ENCODE results near the gene ITGA1. TPM values are rescaled to one million over a fixed set of nuclear protein-coding genes. Genes with fewer than 3 reads are reported as not detected.

The ITGA1 gene
- total and polyA plus RNA-seq, 2 of the 8 experiments (the other 6 are each of a cell fraction or from before 2014, with no cell fraction given), result 2.3 to 9.0 TPM

GRCh38 chr5:52789851-52790250 is 2.1 kb downstream of the ITGA1 start:
- H2AK5ac ChIP-seq (ENCODE audit: low read depth, low read length), result no peak overlapping the region
- H3K79me1 ChIP-seq (ENCODE audit: low read depth, low read length), result no peaks in the 10 kb centered on the region
- POLR2A ChIA-PET (ENCODE audit: partially characterized antibody), result interaction anchor here (1.1 to 1.5 kb wide), 2 partner anchors 9 to 12 kb away, joined by 3 to 6 read pairs; no protein-coding TSS in a partner anchor
- H3K27me3 ChIP-seq (replicated peaks in 1 of 4; ENCODE audit: control insufficient read depth in 3 of 4, extremely low read depth in 1 of 4, insufficient read depth in 3 of 4, low read length in 3 of 4), result no peaks in the 10 kb centered on the region
- H3K9ac ChIP-seq (replicated peaks in 1 of 4; ENCODE audit: extremely low read depth in 1 of 4, low read depth in 3 of 4, low read length in 3 of 4), result no peak overlapping the region
- no peak overlapping the region for H3K18ac ChIP-seq (ENCODE audit: extremely low read depth, low read length)
- no peak overlapping the region for H4K5ac ChIP-seq (ENCODE audit: insufficient read length, low read depth, low read length)
- no peak overlapping the region for H4K8ac ChIP-seq (ENCODE audit: extremely low read depth, insufficient read depth, low read length)
- H4K91ac ChIP-seq (replicated peaks; ENCODE audit: insufficient read length, low read length), result no peak overlapping the region
- no peak overlapping the region for H2BK5ac ChIP-seq (ENCODE audit: low read depth, low read length)
- H2BK20ac ChIP-seq (ENCODE audit: low read length), result no peak overlapping the region
- H3K23me2 ChIP-seq (ENCODE audit: low read depth, low read length), result peaks cover 10% of the 10 kb centered on the region; the same call in 1 of the 2 replicates
- no peak for DNase-seq (ENCODE audit: low read depth in 1 of 2, low spot score in 2 of 2)
- no peak overlapping the region for H2BK120ac ChIP-seq (replicated peaks; ENCODE audit: low read depth, low read length)
- no peak overlapping the region for H3K4ac ChIP-seq (replicated peaks; ENCODE audit: insufficient read length, low read depth, low read length)
- H3K23ac ChIP-seq (ENCODE audit: insufficient read length), result no peak overlapping the region
- no peak overlapping the region for H2AFZ ChIP-seq (ENCODE audit: low read length)
- TF ChIP-seq SIN3A (conservative IDR thresholded peaks at IDR 0.05 in 1 of 2, IDR thresholded peaks at IDR 0.05 in 1 of 2; ENCODE audit: low read depth in 1 of 2, low read length in 2 of 2), result no peak
- TF ChIP-seq CTCF (IDR thresholded peaks at IDR 0.05; ENCODE audit: control extremely low read depth in 1 of 3, insufficient read depth in 1 of 3, low read depth in 1 of 3, low read length in 3 of 3), result no peak
- no peak for TF ChIP-seq EZH2 (IDR thresholded peaks at IDR 0.05; ENCODE audit: low read depth, low read length, severe bottlenecking)
- H3K27ac ChIP-seq (ENCODE audit: low read depth, low read length), result no peak overlapping the region
- H3K4me3 ChIP-seq (ENCODE audit: extremely low read depth in 1 of 4, insufficient read depth in 2 of 4, low read depth in 3 of 4, low read length in 4 of 4), result no peak overlapping the region
- WGBS, 2 experiments (ENCODE audit: extremely low coverage in 1 of 2, insufficient coverage in 1 of 2, insufficient read length in 1 of 2, insufficient replicate concordance in 2 of 2, low coverage in 1 of 2, low lambda C conversion rate in 2 of 2, missing lambda C conversion rate in 1 of 2), result 92% methylated on average over 2 of the region's 2 CpGs; no CpG with 5 or more reads in 1 of the 2 experiments
- no peaks in the 10 kb centered on the region for H4K20me1 ChIP-seq (replicated peaks in 1 of 2; ENCODE audit: control insufficient read depth in 1 of 2, insufficient read depth in 2 of 2, low read length in 2 of 2)
- H2BK12ac ChIP-seq (ENCODE audit: low read depth, low read length), result no peak overlapping the region
- peaks cover 0 to 2% (median 0%) of the 10 kb centered on the region in 4 experiments; a peak in 1 of 7 replicates for H3K4me1 ChIP-seq (replicated peaks in 1 of 4; ENCODE audit: control insufficient read depth in 3 of 4, insufficient read depth in 4 of 4, low read length in 3 of 4)
- H2BK15ac ChIP-seq (ENCODE audit: low read length), result no peak overlapping the region
- CTCF ChIA-PET (ENCODE audit: partially characterized antibody), result interaction anchor here (1.6 to 5.1 kb wide), 2 partner anchors 10 to 96 kb away, joined by 3 to 39 read pairs; no protein-coding TSS in a partner anchor
- no peak overlapping the region for H3K4me2 ChIP-seq (ENCODE audit: insufficient read depth in 1 of 2, low read depth in 2 of 2, low read length in 2 of 2)
- 0 out of 4 replicates have a peak, but pooled peaks cover 0 to 9% of the 10 kb centered on the region in 2 experiments for H3K79me2 ChIP-seq (ENCODE audit: control insufficient read depth in 1 of 2, insufficient read depth in 2 of 2, low read length in 2 of 2)
- no peak overlapping the region for H3K14ac ChIP-seq (ENCODE audit: insufficient read length)
- no peak overlapping the region for H3K56ac ChIP-seq (replicated peaks; ENCODE audit: insufficient read length, low read depth, low read length)
- no peak for FAIRE-seq
- H3K36me3 ChIP-seq (ENCODE audit: control insufficient read depth in 2 of 4, insufficient read depth in 4 of 4, low read length in 3 of 4), result 0 out of 8 replicates have a peak, but pooled peaks cover 0 to 3% (median 0%) of the 10 kb centered on the region in 4 experiments
- H3K9me3 ChIP-seq (ENCODE audit: insufficient read depth in 2 of 2, low read depth in 1 of 2, low read length in 1 of 2), result no peaks in the 10 kb centered on the region
